Trophoblast cell (in vitro differentiated cells and primary cell): ENCODE data around the gene BABAM1.

Source experiments
- DNase-seq, 2 donors: peaks; one replicate each; pipeline ENCODE4 v3.0.0-alpha.2; 2016
- H2AFZ ChIP-seq: 2 replicates; pipeline ENCODE4 v1.6.1; 2013; ENCODE audit warnings: low read length, moderate library complexity, mild to moderate bottlenecking; ENCODE audit not compliant: insufficient read depth, poor library complexity
- H2AK5ac ChIP-seq: 2 replicates; pipeline ENCODE4 v1.6.1; 2013; ENCODE audit warnings: mild to moderate bottlenecking, low read length
- H2BK120ac ChIP-seq: 2 replicates; pipeline ENCODE4 v1.6.1; 2013; ENCODE audit warnings: low read length, mild to moderate bottlenecking, moderate library complexity; ENCODE audit not compliant: insufficient read depth, poor library complexity
- H2BK12ac ChIP-seq: 2 replicates; pipeline ENCODE4 v1.6.1; 2013; ENCODE audit warnings: mild to moderate bottlenecking, low read length, moderate library complexity
- H2BK5ac ChIP-seq: 2 replicates; pipeline ENCODE4 v1.6.1; 2013; ENCODE audit warnings: low read length, low read depth, moderate library complexity, mild to moderate bottlenecking; ENCODE audit not compliant: poor library complexity
- H3K14ac ChIP-seq: 2 replicates; pipeline ENCODE4 v1.6.1; 2013; ENCODE audit warnings: mild to moderate bottlenecking, low read length
- H3K18ac ChIP-seq: 2 replicates; pipeline ENCODE4 v1.6.1; 2013; ENCODE audit warnings: mild to moderate bottlenecking, low read length
- H3K23ac ChIP-seq: 2 replicates; pipeline ENCODE4 v1.6.1; 2013; ENCODE audit warnings: low read length
- H3K27ac ChIP-seq: 2 replicates; pipeline ENCODE4 v1.5.1; 2013; ENCODE audit warnings: low read depth, mild to moderate bottlenecking, inconsistent platforms, low read length, moderate library complexity
- H3K27me3 ChIP-seq: 2 replicates; pipeline ENCODE4 v1.6.1; 2013; ENCODE audit warnings: inconsistent platforms, mild to moderate bottlenecking, low read length, moderate library complexity; ENCODE audit not compliant: insufficient read depth
- H3K36me3 ChIP-seq, 2 experiments: 1 replicate in 1 of 2; 2 replicates in 1 of 2; pipeline ENCODE4 v1.6.1; 2013; ENCODE audit warnings: low read length in 2 of 2, mild to moderate bottlenecking in 2 of 2, moderate library complexity in 1 of 2; ENCODE audit not compliant: insufficient read depth in 2 of 2, control insufficient read depth in 1 of 2
- H3K4ac ChIP-seq: 2 replicates; pipeline ENCODE4 v1.6.1; 2013; ENCODE audit warnings: low read depth, mild to moderate bottlenecking, low read length, moderate library complexity
- H3K4me1 ChIP-seq, 2 experiments: 1 replicate in 1 of 2; 2 replicates in 1 of 2; pipeline ENCODE4 v1.6.1; 2013; ENCODE audit warnings: low read length in 2 of 2, mild to moderate bottlenecking in 2 of 2, moderate library complexity in 1 of 2; ENCODE audit not compliant: insufficient read depth in 2 of 2, control insufficient read depth in 1 of 2
- H3K4me2 ChIP-seq: 2 replicates; pipeline ENCODE4 v1.6.1; 2013; ENCODE audit warnings: inconsistent platforms, mild to moderate bottlenecking, low read length, moderate library complexity
- H3K4me3 ChIP-seq: 2 replicates; pipeline ENCODE4 v1.5.1; 2013; ENCODE audit warnings: mild to moderate bottlenecking, low read depth, low read length, inconsistent platforms
- H3K79me1 ChIP-seq: one replicate; pipeline ENCODE4 v1.6.1; 2013; ENCODE audit warnings: low read length
- H3K79me2 ChIP-seq: 2 replicates; pipeline ENCODE4 v1.6.1; 2013; ENCODE audit warnings: low read length, mild to moderate bottlenecking; ENCODE audit not compliant: control insufficient read depth, insufficient read depth, poor library complexity
- H3K9ac ChIP-seq: 2 replicates; pipeline ENCODE4 v1.6.1; 2013; ENCODE audit warnings: mild to moderate bottlenecking, low read length
- H3K9me3 ChIP-seq: 2 replicates; pipeline ENCODE4 v1.6.1; 2013; ENCODE audit warnings: low read depth, mild to moderate bottlenecking, control low read depth, inconsistent platforms, low read length; ENCODE audit not compliant: insufficient read depth
- H4K12ac ChIP-seq: 2 replicates; pipeline ENCODE4 v1.6.1; 2013; ENCODE audit warnings: low read depth, mild to moderate bottlenecking, low read length, moderate library complexity
- H4K8ac ChIP-seq: 2 replicates; pipeline ENCODE4 v1.6.1; 2013; ENCODE audit warnings: low read depth, mild to moderate bottlenecking, low read length, moderate library complexity
- H4K91ac ChIP-seq: one replicate; pipeline ENCODE4 v1.6.1; 2013; ENCODE audit warnings: low read depth, mild to moderate bottlenecking, low read length, moderate library complexity
- WGBS: extraction: QIAGEN DNeasy Blood & Tissue Kit; methylation state at CpG from one replicate; pipeline ENCODE4 v1.1.7; 2013; ENCODE audit warnings: missing lambda C conversion rate; ENCODE audit not compliant: insufficient read length, insufficient coverage; ENCODE audit errors: extremely low coverage; 5-methylcytosine and 5-hydroxymethylcytosine counted together

BABAM1 gene

GRCh38 chr19:17289489-17289888, 22.2 kb downstream of the BABAM1 start:
- no peak overlapping the region for H3K27ac ChIP-seq
- no peak overlapping the region for H3K14ac ChIP-seq
- no peak overlapping the region for H2BK12ac ChIP-seq
- no peak overlapping the region for H3K9ac ChIP-seq
- no peak overlapping the region for H4K91ac ChIP-seq
- H3K18ac ChIP-seq, result no peak overlapping the region
- H3K9me3 ChIP-seq, result peaks cover 6% of the 10 kb centered on the region
- peak; percentile 61 to 69 for DNase-seq
- H2BK5ac ChIP-seq, result no peak overlapping the region
- H3K23ac ChIP-seq, result no peak overlapping the region
- peak overlapping the region; percentile 70 for H4K8ac ChIP-seq
- H3K4me3 ChIP-seq, result no peak overlapping the region
- no peak overlapping the region for H2AK5ac ChIP-seq
- H3K79me2 ChIP-seq, result no peaks in the 10 kb centered on the region
- H4K12ac ChIP-seq, result no peak overlapping the region
- H3K4ac ChIP-seq, result no peak overlapping the region
- peaks cover 8% of the 10 kb centered on the region for H3K79me1 ChIP-seq
- no CpG with 5 or more reads among the region's 22 CpGs for WGBS
- H3K4me1 ChIP-seq, result peaks cover 6 to 11% of the 10 kb centered on the region in 2 experiments
- H2BK120ac ChIP-seq, result no peak overlapping the region
- H2AFZ ChIP-seq, result peak overlapping the region; percentile 30
- H3K36me3 ChIP-seq, result peaks cover 7 to 11% of the 10 kb centered on the region in 2 experiments
- H3K27me3 ChIP-seq, result no peaks in the 10 kb centered on the region
- peak overlapping the region; percentile 26 for H3K4me2 ChIP-seq

- Histone ChIP-seq H3K4me2 (peak overlapping the region; percentile 83), H2AFZ (peak overlapping the region; percentile 84), H3K9me3 (peaks cover 4% of the 10 kb centered on the region), H3K4me1 (peaks cover 4 to 14% of the 10 kb centered on the region in 2 experiments), H2BK120ac (peak overlapping the region; percentile 70), H3K18ac (peak overlapping the region; percentile 74), H4K8ac (peak overlapping the region; percentile 88), H3K27me3 (no peaks in the 10 kb centered on the region), H3K14ac (peak overlapping the region; percentile 73), H3K79me2 (no peaks in the 10 kb centered on the region), H2AK5ac (peak overlapping the region; percentile 44), H4K12ac (peak overlapping the region; percentile 78), H4K91ac (peak overlapping the region; percentile 92), H2BK12ac (no peak overlapping the region), H3K36me3 (peaks cover 9 to 12% of the 10 kb centered on the region in 2 experiments), H3K23ac (no peak overlapping the region), H3K9ac (no peak overlapping the region), H3K4ac (peak overlapping the region; percentile 84), H3K4me3 (peak overlapping the region; percentile 60), H3K79me1 (peaks cover 12% of the 10 kb centered on the region), H2BK5ac (no peak overlapping the region), H3K27ac (peak overlapping the region; percentile 82)
- no CpG with 5 or more reads among the region's 46 CpGs for WGBS
- DNase-seq, result peak; percentile 93
Measured at GRCh38 chr19:17292301-17293074, 25.2 kb downstream of the BABAM1 start.

GRCh38 chr19:17293605-17294004, 26.4 kb downstream of the BABAM1 start:
- no peak overlapping the region for H2BK120ac ChIP-seq
- no peaks in the 10 kb centered on the region for H3K27me3 ChIP-seq
- no peak overlapping the region for H3K18ac ChIP-seq
- WGBS, result no CpG with 5 or more reads among the region's 14 CpGs
- H2AK5ac ChIP-seq, result no peak overlapping the region
- peaks cover 9 to 13% of the 10 kb centered on the region in 2 experiments for H3K36me3 ChIP-seq
- H3K14ac ChIP-seq, result no peak overlapping the region
- H3K79me1 ChIP-seq, result peaks cover 12% of the 10 kb centered on the region
- H3K4ac ChIP-seq, result no peak overlapping the region
- no peak overlapping the region for H4K12ac ChIP-seq
- no peak overlapping the region for H2AFZ ChIP-seq
- H2BK5ac ChIP-seq, result no peak overlapping the region
- H3K4me3 ChIP-seq, result no peak overlapping the region
- H3K27ac ChIP-seq, result no peak overlapping the region
- H2BK12ac ChIP-seq, result no peak overlapping the region
- no peak for DNase-seq
- H3K4me1 ChIP-seq, result peaks cover 4 to 14% of the 10 kb centered on the region in 2 experiments
- no peak overlapping the region for H3K9ac ChIP-seq
- H3K23ac ChIP-seq, result no peak overlapping the region
- no peaks in the 10 kb centered on the region for H3K79me2 ChIP-seq
- H3K9me3 ChIP-seq, result peaks cover 4% of the 10 kb centered on the region
- no peak overlapping the region for H4K91ac ChIP-seq
- no peak overlapping the region for H3K4me2 ChIP-seq
- H4K8ac ChIP-seq, result no peak overlapping the region

- H2BK120ac ChIP-seq, result no peak overlapping the region
- peak overlapping the region; percentile 21 for H2BK12ac ChIP-seq
- no CpG with 5 or more reads among the region's 48 CpGs for WGBS
- peaks cover 9 to 13% of the 10 kb centered on the region in 2 experiments for H3K36me3 ChIP-seq
- no peak overlapping the region for H2AFZ ChIP-seq
- H3K23ac ChIP-seq, result no peak overlapping the region
- no peaks in the 10 kb centered on the region for H3K79me2 ChIP-seq
- H4K91ac ChIP-seq, result peak overlapping the region; percentile 7
- no peak overlapping the region for H3K14ac ChIP-seq
- H3K79me1 ChIP-seq, result peaks cover 12% of the 10 kb centered on the region
- peaks cover 4% of the 10 kb centered on the region for H3K9me3 ChIP-seq
- H3K4me1 ChIP-seq, result peaks cover 4 to 14% of the 10 kb centered on the region in 2 experiments
- H3K18ac ChIP-seq, result peak overlapping the region; percentile 51
- H4K12ac ChIP-seq, result no peak overlapping the region
- H3K9ac ChIP-seq, result no peak overlapping the region
- no peak overlapping the region for H3K4me2 ChIP-seq
- no peaks in the 10 kb centered on the region for H3K27me3 ChIP-seq
- peak; percentile 79 to 89 for DNase-seq
- no peak overlapping the region for H4K8ac ChIP-seq
- H3K4me3 ChIP-seq, result no peak overlapping the region
- no peak overlapping the region for H3K27ac ChIP-seq
- no peak overlapping the region for H2BK5ac ChIP-seq
- no peak overlapping the region for H2AK5ac ChIP-seq
- no peak overlapping the region for H3K4ac ChIP-seq
Measured at GRCh38 chr19:17294051-17294891, 27.0 kb downstream of the BABAM1 start.
